ENCODE measurements around the gene NFATC2.

Gene NFATC2

DNA sequence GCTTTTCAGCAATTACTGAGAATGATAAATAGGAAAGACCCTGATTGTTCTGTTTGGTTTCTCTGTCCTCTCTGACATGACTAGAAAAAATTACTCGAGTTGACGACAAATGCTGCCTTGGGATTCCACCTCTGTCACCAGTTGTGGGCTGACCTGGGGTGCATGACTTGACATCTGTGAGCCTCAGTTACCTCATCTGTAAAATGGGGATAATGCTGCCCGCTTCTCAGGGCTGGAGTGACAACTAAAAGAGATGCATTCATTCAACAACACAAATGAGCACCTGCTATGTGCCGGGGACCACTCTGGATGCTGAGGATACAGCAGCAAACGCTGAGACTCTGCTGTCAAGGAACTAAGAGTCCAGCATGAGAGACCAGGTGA, 94.8 kb downstream of the NFATC2 start:
- DNase-seq = no peak

DNA sequence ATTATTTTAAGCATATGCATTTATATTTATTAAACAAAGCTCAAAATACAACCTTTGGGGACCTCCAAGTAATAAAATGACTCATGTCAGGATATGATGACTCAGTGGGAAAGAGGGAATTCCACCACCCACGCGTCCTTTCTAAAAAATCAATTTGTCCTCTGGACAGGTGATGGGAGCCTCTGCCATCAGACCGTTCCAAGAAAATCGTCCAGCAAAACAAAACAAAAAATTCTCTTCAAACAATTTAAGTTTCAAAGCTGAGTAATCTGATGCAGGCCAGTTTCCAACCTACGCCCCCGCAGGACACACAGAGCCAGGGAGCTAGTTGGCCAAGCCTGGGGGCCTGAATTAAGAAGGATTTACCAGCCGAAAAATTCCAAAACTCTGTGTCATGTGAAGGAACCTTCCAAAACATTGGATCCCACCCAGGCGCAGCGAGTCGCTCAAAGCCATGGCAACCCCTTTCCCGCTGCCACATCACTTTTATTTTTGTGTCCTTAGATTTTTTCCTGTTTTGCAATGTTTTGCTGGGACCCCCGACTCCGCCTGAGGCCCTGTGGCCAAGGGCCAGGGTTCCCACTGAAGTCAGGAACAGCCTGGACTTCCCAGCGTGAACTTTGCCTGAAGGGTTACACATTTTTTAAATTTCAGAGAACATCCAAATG, 95.3 kb downstream of the NFATC2 start:
- no peak for DNase-seq

DNA sequence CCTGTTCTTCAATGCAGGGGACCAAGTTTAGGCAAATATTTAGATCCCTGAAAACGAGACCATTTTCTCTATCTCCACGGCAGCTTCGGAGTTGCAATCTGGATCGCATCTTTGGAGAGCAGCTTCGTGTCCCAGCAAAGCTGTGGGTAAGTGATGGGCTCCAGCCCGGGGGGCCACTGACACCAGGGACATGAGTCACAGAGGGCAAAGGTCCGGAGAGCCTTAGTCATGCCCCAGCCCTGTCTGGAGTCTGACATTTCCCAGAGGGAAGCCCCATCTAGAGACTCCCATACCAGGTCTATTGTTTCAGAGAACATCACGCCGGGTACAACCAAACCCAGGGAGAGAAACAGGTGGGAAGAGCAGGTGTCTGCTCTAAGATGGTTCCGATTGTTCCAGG, 95.9 kb downstream of the NFATC2 start:
- no peak for DNase-seq

DNA sequence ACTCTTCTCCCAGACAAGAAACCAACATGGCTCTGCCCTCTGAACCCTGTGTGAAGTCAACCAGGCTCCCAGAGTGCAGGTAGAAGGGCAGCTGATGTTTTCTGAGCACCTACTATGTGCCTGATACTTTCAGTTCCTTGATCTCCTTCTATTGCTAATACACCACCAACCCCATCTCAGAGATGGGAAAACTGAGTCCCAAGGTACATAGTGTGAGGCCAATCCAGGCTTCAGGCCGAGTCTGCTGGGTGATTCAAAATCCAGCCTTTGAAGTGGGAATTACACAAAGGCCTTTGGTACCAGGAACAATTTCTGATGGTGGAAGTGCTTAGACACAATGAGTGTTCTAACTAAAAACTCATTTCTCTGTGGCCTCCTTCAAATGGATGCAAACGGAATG, 96.3 kb downstream of the NFATC2 start:
- DNase-seq = no peak

DNA sequence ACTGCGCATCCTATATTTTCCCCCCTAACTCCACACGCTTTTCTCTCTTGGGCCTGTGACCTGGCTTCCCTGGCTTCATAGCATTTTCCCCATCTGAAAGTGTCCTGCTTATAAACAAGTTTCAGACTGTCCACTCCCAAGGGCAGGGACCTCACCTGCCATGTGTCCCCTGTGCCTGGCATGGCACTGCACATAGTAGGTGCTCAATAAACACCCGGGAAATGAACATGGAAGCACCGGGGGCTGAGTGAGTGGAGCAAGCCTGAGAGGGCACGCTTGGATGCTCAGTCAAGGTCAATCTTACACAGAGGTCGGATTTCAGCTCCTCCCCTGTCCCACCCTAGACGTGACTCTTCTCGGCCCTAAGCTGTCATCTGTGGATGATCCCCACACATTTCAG, 96.9 kb downstream of the NFATC2 start:
- no peak for DNase-seq

DNA sequence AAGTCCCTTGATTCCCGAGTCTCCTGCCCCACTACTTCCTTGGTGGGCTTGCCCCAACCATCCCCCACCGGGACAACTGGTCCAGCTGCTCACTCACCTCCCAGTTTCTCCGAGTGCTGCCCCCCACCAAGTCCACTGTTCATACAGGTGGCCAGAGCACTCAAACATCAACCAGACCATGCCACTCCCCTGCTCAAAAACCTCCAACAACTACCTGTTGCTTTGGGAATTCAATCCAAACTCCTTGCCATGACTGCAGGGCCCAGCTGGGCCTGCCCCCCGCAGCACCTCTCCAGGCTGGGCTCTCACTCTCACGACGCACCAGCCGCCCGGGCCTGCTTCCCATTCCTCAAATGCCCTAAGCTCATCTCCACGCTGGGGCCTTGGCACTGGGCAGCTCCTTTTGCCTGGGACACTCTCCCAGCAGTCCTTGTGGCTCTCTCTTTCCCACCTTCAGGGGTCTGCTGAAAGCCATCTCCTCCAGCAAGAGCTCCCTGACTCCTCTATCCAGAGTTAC, 97.5 kb downstream of the NFATC2 start:
- no peak for DNase-seq

DNA sequence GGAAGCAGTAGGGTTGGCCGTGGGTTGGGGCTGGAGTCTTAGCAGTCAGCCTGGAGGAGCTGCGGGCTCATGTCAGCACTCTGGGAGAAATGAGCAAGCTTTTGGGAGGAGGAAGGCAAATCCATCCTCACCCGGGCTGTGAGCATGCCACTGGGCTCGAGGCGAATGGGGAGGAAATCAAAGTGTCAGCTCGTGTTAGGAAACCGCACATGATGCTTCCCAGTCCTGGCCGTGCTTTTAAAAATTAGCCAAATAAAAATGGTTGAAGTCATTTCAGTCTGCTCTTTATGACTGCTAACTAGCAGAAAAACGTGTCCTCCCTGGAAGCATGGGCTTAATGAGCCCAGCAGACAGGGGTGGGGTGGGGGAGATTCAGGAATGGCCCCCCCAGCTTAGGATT, 98.1 kb downstream of the NFATC2 start:
- no peak for DNase-seq

DNA sequence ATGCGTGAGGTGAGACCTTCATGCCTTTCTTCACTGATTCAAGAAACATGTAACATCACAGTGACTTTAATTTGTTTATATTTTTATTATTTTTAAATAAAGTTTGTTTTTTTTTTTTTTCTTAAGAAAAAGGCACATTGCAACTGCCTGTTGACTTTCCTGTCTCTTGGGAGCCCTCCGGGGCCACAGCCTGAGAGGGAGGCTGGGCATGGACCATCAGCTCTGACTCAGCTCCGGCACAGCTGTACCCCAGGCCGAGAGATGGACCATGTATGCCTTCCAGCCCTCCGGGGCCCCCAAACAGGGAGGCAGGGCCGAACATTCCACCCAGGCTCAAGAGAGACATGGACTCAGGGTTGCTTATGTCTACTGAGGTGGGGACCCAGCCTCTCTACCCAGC, 99.9 kb downstream of the NFATC2 start:
- DNase-seq = no peak

DNA sequence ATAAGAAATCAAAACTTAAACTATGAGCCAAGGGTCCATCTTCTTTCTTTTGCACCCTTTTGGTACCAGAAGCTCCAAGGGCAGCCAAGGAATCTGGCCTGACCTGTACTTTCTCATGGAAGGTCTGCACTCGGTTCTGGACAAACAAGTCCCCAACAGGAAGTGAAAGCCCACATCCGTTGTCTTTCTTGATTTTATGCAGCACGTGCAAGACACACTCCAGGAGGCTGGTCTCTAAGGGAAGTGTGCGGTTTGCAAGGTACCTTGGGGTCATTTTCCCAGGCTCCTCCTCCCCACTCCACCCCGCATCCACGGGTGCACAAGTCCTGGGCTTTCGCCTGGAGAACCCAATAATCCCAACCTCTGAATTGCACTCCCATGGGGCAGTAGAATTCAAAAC, 101.9 kb downstream of the NFATC2 start:
- no peak for DNase-seq

DNA sequence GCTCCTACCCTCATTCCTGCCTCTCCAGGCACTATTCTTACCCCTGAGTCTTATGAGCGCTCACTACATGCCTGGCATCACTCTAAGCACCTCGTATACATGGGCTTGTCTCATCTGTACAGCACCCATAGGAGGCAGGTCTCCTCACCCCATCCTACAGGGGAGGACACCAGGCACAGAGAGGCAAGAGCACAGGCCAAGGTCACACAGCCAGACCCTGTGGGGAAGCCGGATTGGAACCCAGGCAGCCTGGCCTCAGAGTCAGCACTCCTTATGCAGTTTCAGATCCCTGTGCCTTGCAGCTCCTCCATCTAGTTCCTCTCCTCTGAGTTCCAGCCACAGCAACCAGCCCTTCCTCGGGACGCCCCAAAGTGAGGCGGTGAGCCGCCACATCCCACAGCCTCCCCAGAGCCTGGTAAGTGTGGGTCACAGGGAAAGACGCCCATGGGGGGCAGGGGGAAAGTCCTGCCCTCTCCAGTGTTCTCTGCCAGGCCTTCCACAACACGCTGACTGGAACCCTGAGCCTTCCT, 103.3 kb downstream of the NFATC2 start:
- DNase-seq = no peak

DNA sequence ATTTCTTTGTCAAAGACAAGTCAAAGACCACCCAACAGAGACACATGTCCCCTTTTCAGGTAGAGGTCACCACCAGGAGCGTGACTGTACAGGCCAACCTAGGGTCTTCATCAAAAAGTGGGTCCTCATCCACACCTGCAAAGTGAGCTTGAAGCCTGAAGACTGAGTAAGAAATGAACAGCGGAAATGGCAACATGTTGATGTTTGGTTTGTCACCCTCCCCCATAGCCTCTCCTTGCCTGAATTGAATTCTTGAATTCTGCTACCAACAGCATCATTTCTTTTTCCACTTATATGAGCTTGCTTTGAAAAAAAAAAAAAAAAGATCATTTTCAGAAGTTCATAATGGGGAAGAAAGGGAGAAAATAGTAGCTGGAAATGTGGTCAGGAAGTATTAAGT, 104.4 kb downstream of the NFATC2 start:
- no peak for DNase-seq

DNA sequence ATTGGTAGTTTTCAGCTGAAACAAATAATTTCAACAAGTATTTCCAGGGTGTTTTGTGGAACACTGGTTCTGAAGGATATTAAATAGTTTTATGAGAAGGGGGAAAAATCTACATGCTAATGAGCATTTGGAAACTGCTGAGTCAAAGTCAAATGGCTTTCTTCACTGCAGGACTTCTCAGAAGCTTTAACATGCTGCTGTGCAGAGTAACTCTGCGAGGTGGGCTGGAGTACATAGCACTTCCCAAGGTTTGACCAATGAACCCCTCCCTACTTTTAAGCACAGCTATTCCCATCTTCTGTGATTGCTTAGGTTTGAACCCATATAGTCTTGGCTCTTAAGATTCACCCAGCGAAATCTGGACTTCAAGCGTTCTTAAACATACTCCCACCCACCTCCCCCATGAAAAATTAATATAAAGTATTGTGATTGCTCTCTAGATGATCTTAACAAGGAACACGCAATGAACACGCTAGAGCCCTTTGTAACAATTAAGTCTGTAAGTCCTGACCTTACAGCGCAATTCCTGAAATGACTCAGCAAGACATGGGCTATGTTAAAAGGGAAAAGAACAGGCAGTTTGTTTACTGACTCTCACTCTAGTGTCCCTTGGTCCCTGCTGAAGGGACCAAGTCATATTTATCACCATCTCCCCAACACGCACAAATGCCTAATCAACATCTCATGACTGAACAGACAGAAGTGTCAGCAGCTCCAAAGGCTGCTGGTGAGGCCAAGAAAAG, 105.2 kb downstream of the NFATC2 start:
- DNase-seq = no peak

DNA sequence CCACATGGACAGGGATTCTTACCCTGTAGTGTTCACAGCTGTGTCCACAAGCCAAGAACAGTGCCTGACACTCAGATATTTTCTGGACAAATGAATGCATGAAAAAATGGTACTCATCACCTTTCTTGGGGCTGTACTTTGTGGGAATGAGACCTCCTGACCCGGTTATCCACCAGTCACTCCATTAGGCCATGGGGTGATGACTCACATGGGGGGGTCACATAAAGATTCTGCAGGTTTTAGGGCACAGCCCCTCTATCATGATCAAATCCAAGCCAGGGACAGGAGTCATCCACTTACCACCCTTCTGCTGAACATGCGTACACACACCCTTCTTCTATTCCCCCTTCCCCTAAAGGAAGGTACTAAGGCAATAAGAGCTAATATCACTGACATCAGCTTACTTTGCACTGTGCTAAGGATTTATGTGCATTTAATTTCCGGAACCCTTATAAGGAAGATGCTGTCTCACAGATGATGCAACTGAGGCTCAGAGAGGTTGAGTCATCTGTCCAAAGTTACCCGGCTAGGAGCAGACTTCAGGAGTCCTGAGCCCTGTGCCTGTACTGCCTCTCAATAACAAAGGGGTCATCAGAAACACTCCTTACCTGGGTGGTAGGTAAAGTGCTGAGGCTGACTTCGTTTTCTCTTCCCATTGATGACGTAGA, 107.8 kb downstream of the NFATC2 start:
- DNase-seq = no peak

DNA sequence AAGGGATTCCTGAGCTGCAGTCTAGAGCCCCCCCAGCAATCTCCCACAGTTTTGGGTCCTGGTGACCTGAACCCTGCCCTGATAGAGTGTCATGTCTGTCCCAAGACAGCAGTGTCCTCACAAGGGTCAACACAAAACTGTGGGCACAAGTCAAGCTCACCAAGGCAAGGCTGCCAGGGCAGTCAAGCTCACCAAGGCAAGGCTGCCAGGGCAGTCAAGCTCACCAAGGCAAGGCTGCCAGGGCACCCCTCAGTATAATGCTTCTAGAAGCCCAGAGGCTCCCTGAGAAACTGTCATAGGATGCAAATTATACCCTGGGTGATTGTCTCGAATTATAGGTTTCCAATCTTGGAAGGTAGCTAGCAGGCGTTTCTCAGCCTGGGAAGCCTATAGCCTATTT, 108.5 kb downstream of the NFATC2 start:
- DNase-seq = no peak

DNA sequence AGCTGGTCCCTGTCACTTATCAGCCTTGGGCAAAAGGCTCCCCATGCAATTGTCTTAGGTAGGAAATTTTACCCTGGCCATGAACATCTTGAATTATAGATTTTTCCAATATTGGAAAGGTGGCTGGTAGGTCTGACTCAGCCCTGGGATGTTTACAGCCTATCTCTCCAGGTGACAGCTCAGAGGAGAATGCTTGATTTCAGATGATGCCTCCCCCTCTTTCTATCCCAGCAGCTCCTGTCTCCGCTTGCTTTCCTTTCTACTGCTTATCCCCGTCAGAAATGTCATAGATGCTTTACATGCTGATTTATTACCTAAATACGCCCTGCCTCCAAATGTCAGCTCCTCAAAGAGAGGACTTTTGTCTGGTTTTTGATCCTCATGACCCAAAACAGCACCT, 109.6 kb downstream of the NFATC2 start:
- DNase-seq = no peak

DNA sequence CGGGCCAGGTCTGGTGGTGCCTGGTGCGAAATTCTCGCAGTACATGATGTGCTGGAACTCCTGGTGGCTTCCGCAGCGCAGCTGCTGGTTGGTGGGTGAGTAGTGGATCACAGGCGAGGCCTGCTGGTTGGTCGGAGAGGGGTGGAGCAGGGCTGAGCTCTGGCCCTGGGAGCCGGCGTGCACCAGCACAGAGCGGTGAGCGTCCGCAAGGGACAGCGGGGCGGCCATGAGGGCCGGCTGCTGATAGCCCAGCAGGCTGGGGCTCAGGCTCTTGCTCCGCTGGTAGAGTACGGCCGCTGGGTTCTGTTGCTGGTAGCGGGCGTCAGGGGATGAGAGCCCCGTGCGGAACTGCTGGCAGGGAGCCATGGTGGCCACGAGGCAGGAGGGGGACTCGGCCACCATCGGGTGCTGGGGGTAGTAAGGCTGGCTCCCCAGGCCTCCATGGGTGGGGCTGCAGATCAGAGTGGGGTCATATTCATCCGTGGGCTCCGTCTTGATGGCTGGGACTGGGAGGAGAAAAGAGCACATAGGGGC, 110.2 kb downstream of the NFATC2 start:
- no peak for DNase-seq

DNA sequence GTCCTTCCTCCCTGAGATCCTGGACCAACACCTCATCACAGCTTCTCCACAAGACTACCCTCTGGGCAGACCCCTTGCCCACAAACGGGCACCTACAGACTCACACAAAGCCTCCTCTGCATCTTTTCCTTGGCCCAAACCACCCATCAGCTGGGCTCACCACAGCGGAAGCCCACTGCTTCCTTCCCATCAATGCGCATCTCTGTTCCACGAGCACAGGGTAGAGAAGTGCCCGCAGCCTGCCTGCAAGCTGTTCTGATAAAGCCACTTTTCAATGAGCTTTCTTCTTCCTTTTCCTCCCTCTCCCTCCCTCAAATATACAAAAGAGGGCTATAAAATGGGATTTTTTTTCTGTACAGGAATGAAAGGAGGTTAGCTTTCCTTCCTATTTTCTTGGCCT, 111.2 kb downstream of the NFATC2 start:
- no peak for DNase-seq

DNA sequence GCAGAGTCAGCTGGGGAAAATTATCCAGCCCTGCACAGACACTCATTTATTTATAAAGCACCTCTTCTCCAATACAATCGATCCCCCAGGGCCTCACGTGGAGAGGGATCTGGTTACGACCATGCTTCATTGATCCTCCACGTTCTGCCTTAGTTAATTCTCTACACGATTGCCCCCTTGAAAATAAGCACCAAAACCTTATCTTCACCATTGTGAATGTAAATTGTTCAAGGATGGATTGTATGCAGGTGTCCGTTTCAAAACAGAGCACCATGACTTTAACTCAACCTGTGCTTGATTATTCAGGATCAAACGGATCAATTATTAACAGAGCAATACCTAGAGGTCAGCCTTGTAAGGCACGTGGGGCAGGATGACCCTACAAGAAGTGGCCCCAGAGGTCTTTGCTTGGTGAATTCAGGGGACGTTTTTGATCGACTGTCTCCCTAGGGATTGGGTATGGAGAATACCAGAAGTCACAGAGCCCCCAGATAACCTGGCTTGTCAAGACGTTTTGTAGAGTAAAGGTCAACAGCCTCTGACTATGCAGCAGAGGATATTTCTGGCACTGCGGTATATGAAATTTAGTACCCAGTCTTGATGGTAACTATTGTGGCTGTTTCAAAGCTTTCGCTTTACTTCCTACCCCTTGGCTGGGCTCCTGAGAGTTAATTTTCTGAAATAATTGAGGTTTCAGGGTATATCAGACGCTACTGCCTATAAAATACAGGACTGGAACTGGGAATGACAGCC, 112.1 kb downstream of the NFATC2 start:
- no peak for DNase-seq

DNA sequence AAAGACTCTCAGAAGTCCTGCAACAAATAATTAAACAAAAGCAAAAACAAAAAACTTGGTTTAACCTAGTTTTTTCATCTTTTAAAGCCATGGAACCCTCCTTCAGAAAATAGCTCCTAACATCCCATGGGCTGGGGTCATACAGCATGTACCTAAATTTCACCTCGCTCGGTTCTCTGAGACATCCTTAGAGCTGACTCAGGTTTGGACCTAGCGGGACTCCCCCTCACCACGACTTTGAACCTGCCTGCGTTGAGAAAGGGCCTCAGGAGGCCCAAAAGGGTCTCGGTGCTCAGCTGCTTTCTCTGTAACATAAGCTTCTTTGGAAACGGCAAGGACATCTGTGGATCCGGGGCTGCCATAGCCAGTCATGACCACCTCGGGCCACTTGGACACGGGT, 112.8 kb downstream of the NFATC2 start:
- DNase-seq = no peak

DNA sequence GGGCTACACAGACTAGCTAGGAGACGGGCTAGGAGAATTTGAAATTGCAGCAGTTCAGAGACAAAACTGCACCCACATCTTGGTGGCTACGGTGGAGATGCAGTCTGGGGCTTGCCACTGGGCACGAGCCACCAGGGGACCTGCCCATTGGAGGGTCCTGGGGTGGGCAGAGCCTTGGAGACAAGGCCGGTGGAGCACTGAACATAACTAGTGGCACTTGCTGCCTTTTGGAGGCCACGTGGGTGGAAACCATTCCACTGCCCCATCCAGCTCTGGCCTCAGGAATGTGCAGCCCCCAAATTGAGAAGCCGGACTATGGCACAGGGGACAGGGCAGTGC, 113.4 kb downstream of the NFATC2 start:
- DNase-seq = no peak

DNA sequence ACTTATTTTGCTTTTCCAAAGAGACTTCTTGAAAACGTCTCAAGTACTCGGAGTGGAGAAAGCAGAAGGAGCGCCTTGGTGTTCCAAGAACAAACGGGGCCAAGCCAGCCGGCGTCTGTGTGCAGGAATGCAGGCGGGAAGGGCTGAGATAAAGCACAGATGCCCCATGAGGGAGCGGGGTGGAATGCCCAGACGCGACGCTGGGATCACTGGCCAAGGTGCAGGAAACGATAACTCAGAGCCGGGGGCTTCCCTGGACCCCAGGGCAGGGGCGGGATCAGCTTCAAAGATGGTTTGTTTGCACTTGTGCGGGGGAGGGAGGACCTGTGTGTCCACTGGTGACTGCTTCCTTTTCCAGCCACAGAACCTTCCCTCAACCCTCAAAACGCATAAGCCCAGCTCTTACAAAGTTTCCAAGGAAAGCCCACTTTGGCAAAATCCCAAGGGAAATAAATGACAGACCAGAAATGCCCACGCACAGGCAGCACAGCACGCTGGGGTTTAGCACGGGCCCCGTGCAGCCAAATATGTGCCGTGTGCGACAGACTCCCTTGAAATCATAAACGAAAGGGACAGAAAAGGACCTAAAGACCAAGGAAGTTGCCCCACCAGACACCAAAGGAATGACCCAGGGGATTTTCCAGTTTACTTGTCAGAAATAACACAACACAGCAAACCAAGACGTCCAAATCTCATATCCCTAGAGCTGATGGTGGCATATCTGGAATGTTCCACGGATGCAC, 113.9 kb downstream of the NFATC2 start:
- DNase-seq = no peak

DNA sequence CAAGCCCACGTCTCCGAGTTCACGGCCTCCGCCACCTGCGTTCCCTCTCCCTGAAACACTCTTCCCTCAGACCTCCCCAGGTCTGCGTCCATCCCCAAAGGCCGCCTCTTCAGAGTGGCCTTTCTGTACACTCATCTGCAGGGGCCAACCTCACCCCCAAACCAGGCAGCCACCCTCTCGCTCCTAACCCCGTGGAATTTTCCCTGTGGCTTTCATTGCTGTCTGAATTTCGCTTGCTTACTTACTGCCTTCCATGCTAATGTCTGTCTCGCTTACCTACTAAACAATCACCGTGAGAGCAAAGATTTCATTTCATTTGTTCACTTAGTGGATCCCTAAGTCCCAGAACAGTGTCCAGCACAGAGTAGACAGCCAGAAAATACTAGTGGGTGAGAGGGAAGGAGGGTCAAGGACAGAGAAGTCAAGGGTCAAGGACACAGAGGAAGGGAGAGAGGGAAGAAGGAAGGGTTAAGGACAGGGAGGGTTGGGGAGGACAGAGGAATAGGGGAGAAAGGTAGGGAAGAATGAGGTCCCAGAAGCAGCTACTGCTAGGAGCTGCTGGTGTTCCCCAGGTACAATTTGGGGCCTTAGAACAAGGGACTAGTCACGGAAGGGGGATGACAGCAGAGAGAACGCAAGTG, 114.7 kb downstream of the NFATC2 start:
- no peak for DNase-seq

Data from NCI-H524 treated with DMSO at 0.1 percent for 48 hours (cell line).